GM21390 (cell line): ENCODE data around the gene DENND1A.

Source experiments
- ATAC-seq: cut with Tn5 transposase; IDR thresholded peaks from one replicate; pipeline ENCODE4 v1.9.1; 2021; ENCODE audit not compliant: unreplicated experiment

The DENND1A gene

DNA sequence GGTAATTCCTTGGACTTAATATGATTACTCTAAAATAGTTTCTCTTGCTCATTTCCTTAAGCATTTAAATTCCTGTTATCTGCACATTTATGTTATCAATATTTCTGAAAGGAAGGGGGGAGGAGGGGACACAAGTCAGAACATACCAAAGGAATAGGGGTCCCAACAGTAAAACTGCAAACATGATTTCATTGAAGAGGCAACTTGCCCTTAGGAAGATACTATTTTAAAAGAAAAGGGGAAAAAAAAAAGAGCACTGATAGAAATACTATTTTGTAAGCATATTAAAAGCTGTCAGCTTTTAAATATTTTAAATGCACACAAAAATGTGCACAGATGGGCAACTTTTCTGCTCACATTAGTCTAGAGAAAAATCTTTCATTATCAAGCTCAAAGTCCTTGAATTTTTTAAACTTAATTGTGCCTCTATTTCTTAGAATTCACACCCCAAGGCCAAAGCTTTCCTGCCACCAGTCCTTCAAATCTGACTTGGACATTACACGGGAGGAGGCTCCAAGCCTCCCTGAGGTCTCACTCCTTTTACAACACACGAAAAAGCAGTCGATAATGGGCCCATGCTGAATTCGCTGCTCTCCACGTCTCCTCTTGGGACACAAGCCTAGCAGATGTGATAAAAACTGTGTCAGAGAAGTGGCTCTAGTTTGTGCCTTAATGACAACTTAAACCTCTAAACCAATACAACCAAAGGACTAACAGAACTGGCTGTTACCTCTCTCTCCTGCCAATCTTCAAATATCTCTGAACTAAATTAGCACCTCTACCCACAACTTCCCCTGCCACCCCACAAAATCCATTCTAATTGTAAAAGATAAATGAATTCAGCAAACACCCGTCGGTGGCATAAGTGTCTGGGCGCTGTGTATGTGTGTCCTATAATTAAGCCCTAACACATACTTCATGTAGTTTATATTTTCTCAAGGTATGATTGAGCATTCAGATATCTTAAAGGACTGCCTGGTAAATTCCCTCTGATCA is 154.3 kb downstream of the DENND1A start:
- ATAC-seq = no peak

DNA sequence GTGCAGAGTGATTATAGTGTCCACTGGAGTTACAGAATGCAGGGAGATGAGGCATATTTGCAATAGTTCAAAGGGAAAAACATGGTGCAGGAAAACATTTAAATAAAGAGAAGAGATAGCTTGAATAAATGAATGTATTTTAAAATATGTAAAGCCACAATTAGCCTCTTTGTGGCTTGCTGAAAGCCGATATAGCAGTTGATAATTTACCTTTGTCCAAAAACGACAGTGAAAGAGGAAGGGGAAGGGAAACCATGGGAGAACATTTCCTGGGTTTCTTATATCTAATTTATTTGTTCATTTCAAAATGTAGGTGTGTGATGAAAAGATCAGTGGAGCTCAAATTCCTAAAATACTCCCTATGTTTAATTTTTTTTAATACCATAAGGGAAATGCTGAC is 156.1 kb downstream of the DENND1A start:
- ATAC-seq = no peak

DNA sequence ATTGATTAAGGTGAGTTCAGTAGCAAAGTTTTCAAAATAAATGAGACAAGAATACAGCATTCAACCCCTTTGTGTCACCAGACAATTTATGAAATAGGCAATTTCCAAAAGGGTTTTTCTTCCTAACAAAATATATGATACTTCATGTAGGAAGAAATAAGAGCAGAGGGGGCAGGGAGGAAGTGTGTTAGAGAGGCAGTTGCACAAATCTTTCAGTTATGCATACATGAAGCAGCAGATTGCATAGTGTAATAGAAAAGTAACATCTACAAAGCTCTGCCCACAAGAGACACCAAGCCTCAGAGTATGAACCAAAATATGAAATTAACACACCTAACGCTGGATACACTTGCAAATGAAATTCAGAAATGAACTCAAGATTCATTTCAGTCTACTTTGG is 157.0 kb downstream of the DENND1A start:
- no peak for ATAC-seq

DNA sequence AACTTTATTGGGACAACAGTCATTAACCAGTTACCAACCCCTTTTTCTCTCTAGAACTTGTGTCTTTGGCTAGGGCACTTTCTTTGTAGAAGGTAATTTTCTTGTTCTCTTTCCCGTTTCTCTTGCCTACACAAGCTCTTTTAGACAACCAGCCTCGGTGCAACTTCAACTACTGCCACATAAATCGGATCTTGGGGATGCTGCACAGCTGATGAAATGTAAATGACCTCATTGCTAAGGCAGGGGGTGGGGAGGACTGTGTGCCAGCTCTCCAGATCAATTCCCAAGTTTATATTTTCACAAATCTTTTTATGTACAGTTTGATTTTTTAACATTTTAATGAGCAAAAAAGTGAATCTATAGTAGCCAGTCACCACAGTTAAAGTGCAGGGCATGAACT is 157.6 kb downstream of the DENND1A start:
- ATAC-seq = no peak

GRCh38 chr9:123771690-123772089 is 158.2 kb downstream of the DENND1A start:
- ATAC-seq = no peak

DNA sequence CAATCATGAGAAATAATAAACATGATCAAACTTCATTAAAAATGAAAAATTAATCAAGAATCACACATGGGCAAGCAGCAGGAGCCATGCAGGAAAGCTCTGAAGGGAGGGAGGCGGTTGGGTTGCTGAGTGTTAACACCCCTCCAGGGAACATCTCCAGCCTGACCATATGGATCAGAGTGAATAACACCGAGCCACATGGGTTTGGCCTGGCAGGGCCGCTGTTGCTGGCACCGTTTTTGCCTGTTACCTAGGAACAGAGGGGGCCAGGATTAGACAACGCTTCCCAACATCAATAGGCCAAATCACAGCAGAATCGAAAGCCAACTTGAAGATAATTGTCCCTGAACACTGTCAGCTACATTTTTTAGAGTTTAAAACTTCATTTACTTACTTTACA is 160.2 kb downstream of the DENND1A start:
- ATAC-seq = no peak

GRCh38 chr9:123763910-123764588 is 165.9 kb downstream of the DENND1A start:
- no peak for ATAC-seq

DNA sequence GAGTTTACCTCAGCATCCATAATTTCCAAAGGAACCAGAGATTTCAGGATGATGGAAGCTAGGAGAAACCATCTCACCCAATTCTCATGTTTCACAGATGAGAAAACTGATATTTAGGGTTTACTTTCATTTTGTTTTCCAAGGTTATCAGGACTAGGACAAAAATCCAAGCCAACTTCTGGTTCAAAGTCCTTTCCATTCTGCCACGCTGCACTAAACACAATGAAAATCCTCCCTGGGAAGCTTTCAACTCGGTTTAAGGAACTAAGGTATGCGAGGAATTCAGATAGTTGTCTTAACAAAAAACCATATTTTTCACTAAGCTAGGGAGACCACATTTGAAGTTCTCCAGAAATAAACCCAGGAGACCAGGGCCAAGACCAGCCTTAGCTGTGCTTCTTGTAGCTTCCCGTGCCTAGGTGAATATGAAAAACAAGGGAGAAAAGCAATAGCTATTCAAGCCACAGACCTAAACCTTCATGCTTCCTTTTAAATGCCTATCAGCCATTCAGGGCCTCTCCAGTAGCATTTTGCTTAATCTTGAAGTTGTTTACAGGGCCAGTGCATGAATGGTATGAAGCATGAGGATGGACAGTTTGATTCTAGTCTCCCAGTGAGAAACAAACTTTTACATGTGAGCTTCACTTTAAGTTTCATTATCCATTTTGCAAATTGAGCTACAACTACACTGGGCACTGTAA is 167.9 kb downstream of the DENND1A start:
- no peak for ATAC-seq

- ATAC-seq = no peak
These were observed 172.0 kb downstream of the DENND1A start for GRCh38 chr9:123757960-123758359.

DNA sequence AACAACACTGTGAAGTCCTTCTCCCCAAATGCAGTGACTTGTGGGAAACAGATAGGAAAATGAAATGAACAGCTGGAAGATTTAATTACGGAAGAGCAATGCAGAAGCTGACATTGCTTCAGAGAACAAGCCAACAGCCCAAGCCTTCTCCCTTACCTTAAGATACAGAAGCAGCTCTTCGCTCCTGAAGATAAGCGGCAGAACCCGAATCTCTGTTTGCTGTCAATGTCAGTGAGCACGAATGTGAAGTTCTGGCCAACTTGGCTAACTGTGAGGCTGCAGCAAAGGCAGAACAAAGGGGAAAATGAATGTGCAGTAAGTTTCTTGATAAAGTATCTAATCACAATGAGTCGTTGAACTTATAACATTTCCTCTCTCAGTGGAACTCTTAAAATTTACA is 172.4 kb downstream of the DENND1A start:
- no peak for ATAC-seq

GRCh38 chr9:123756484-123757106 is 173.3 kb downstream of the DENND1A start:
- no peak for ATAC-seq

GRCh38 chr9:123753669-123754258 is 176.2 kb downstream of the DENND1A start:
- no peak for ATAC-seq

GRCh38 chr9:123753016-123753415 is 176.9 kb downstream of the DENND1A start:
- ATAC-seq = no peak

DNA sequence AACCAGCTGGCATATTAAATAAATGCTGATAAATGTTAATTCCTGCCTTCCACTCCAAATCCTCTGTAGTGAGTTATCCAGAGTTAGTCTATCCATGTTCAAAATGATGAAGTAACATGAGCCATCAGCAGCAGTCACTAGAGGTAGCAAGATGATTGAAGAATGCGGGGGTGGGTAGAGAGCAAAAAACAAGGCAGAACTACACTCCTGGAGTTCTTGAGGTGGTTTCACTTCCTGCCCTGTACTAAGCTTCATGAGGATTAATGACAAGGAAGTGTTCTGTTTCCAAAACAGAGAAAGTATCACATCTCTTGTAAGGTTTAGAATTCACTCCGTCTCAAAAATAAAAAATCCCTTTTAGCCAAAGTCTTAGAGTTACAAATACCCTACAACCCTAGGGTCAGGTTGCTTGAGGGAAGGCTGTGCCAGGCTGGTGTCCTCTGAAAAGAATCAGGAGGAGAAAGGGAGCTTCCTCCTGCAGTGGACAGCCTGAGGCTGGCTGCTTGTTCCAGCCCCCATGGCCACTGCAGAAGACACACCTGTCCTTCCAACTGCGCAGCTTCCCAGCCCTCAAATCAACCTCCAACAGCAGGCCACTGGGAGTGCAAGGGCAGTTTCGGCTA is 180.2 kb downstream of the DENND1A start:
- ATAC-seq = no peak

DNA sequence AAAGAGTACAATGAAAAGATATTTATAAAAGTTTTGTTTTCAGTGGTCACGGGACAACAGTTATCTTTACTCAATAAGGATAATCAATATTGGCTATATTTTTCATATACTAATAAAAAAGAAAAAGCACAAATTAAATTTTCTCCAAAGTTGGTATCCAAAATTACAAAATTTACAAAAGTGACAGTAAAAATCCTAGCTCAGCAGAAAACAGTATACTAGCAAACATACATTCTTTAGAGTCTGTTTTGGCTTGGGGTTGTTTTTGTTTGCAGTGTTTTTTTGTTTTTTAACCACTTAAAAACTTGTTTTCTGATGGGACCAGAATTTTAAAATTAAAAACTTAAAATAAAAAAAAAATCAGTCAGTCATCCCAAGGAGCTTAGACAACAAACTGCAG is 183.2 kb downstream of the DENND1A start:
- no peak for ATAC-seq

DNA sequence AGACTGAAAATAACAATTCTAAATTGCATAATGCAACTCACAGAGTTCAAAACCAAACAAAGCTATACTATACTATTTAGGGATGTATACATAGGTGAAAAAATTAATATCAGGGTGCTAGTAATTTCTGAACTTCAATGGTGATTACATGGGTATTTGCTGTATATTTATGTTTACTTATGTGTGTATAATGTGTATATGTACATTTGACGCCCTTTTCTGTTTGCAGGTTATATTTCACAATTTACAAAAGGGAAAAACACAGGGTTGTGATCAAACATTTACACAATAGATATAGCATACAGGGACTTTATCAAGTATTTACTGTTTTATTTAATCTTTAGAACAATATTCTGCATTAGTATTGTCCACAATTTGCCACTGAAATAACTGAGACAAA is 184.0 kb downstream of the DENND1A start:
- no peak for ATAC-seq

DNA sequence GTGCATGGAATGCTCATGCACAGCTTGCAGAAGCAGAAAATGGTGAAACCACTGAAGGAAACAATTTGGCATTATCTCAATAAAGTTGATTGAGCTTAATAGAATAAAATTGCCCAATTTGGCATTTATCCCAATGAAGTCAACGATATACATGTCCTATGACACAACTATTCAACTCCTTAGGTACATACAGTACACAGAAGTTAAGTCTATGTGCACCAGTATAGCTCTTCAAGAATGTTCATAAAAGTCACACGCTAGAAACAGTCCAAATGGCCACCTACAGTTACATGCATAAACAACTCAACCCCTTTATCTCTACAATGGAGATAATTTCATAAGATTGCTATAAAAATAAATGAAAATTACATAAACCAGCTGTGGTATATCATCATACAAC is 184.5 kb downstream of the DENND1A start:
- no peak for ATAC-seq

GRCh38 chr9:123743737-123744136 is 186.2 kb downstream of the DENND1A start:
- ATAC-seq = no peak

DNA sequence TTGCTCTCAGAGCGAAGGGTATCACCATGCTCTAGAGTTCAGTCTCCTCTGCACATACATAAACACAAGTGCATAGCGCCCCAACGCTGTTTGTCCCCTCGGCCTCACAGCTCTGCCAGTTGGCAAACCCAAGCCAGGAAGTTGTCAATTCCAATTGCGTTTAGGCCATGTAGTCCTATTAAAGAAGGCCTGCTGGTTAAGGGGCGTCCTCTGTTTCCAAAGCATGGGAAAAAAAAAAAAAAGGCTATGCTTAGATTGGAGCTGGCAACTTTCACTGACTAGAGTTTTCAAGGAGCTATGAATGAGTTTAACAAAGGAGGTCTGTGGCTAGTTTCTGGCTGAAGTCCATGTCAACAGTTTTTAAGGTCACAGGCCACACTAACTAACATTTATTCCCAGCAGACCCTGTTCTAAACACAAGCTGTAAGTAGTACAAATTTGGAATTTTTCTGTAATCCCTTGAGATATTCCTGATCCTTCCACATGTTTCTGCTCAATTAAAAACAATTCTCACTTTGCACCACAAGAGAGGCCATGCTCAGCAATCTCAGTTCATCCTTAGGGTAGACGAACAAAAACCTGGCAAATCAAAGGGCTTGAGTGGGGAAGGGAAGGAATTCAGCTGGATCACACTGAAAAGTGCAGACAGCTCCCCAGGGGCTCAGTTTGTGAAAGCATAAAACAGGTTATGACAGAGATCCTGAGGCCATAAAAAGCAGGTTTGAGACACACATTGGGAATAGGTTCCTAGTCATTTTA is 187.7 kb downstream of the DENND1A start:
- no peak for ATAC-seq

DNA sequence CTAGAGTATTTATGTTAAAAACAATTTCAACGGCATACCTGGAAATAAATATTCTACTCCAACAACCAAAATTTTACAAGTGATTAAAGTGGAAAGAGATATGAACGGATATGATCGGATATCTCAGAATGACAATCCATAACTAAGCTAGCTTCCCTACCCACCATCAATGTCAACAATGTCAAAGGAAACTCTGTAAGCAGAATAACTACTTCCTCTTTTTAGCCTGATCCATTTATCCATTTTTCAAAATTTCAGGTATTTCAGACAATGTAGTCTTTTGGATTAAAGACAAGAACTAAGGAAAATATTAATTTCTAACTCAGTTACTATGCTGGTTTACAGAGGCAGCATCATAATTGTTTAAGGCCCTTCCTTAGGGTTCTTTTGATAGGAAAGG is 188.7 kb downstream of the DENND1A start:
- ATAC-seq = no peak
